GM12872 (cell line): ENCODE data around the gene GJA5.

Experiments used
- CTCF ChIP-seq: IDR thresholded peaks from 3 replicates; pipeline ENCODE4 v1.5.1; 2011; ENCODE audit warnings: low read depth, mild to moderate bottlenecking, low read length, moderate library complexity; ENCODE audit not compliant: insufficient read depth

The GJA5 gene

GRCh38 chr1:147725685-147726084 lies 34.7 kb downstream of the GJA5 start:
- no peak for TF ChIP-seq CTCF

GRCh38 chr1:147723691-147724323 lies 36.6 kb downstream of the GJA5 start:
- peak; percentile 33; the same call in 1 of the 3 replicates for TF ChIP-seq CTCF

- TF ChIP-seq CTCF, result no peak
Measured at GRCh38 chr1:147722124-147722523, 38.3 kb downstream of the GJA5 start.

GRCh38 chr1:147721716-147722115 lies 38.7 kb downstream of the GJA5 start:
- no peak for TF ChIP-seq CTCF

GRCh38 chr1:147720557-147720956 lies 39.8 kb downstream of the GJA5 start:
- TF ChIP-seq CTCF, result no peak

GRCh38 chr1:147719711-147720225 lies 40.6 kb downstream of the GJA5 start:
- no peak for TF ChIP-seq CTCF

- TF ChIP-seq CTCF, result no peak
Measured at GRCh38 chr1:147719029-147719698, 41.2 kb downstream of the GJA5 start.
